Liver (tissue), 9 donors: ENCODE results near the gene SCRN1. TPM values are rescaled to one million over a fixed set of nuclear protein-coding genes. Genes with fewer than 3 reads are reported as not detected.

Experiments
- DNase-seq: peaks from one replicate; pipeline ENCODE4 v3.0.0-alpha.2; 2017; ENCODE audit warnings: low spot score
- H3K27ac ChIP-seq, 2 donors: one replicate each; pipeline ENCODE4 v1.7.0; 2013; ENCODE audit warnings: inconsistent platforms in 2 of 2, low read length in 2 of 2, control low read depth in 1 of 2, low read depth in 1 of 2, mild to moderate bottlenecking in 1 of 2
- H3K27me3 ChIP-seq, 4 donors: one replicate each; pipeline versions ENCODE4 v1.6.1 to v1.7.0; 2013; ENCODE audit warnings: low read length in 3 of 4, inconsistent platforms in 1 of 4, mild to moderate bottlenecking in 1 of 4, moderate library complexity in 1 of 4; ENCODE audit not compliant: control insufficient read depth in 4 of 4, insufficient read depth in 4 of 4
- H3K36me3 ChIP-seq, 4 donors: one replicate each; pipeline versions ENCODE4 v1.6.1 to v1.7.0; 2013; ENCODE audit warnings: low read length in 3 of 4, mild to moderate bottlenecking in 3 of 4, low read depth in 1 of 4, moderate library complexity in 1 of 4; ENCODE audit not compliant: control insufficient read depth in 4 of 4, insufficient read depth in 3 of 4
- H3K4me1 ChIP-seq, 4 donors: one replicate each; pipeline versions ENCODE4 v1.6.1 to v1.7.0; 2013; ENCODE audit warnings: low read length in 3 of 4, mild to moderate bottlenecking in 3 of 4, moderate library complexity in 1 of 4; ENCODE audit not compliant: control insufficient read depth in 4 of 4, insufficient read depth in 4 of 4
- H3K4me3 ChIP-seq, 3 donors: one replicate each; pipeline versions ENCODE4 v1.6.1 to v1.7.0; 2013; ENCODE audit warnings: low read length in 3 of 3, control low read depth in 1 of 3, low read depth in 1 of 3, mild to moderate bottlenecking in 1 of 3
- H3K9ac ChIP-seq, 2 donors: one replicate each; pipeline ENCODE4 v1.7.0; 2013; ENCODE audit warnings: low read length in 2 of 2, mild to moderate bottlenecking in 2 of 2, moderate library complexity in 2 of 2, control low read depth in 1 of 2, low read depth in 1 of 2
- H3K9me3 ChIP-seq, 4 donors: one replicate each; pipeline versions ENCODE4 v1.6.1 to v1.7.0; 2013; ENCODE audit warnings: low read length in 3 of 4; ENCODE audit not compliant: control insufficient read depth in 4 of 4
- ATF3 ChIP-seq: IDR thresholded peaks from 2 replicates; pipeline ENCODE4 v1.6.1; 2016; ENCODE audit warnings: antibody characterized with exemption
- CTCF ChIP-seq: fragments of 150-350 bp; IDR thresholded peaks from 2 replicates; pipeline ENCODE4 v1.5.1; 2017; ENCODE audit warnings: improper control_type of control experiment, low read depth, low read length; ENCODE audit not compliant: missing input control
- EGR1 ChIP-seq, 2 donors: IDR thresholded peaks; 2 replicates each; pipeline ENCODE4 v1.6.1; 2016 to 2018; ENCODE audit warnings: antibody characterized with exemption in 2 of 2, low read depth in 2 of 2
- FOXA1 ChIP-seq: IDR thresholded peaks from 2 replicates; pipeline ENCODE4 v1.6.1; 2016; ENCODE audit warnings: antibody characterized with exemption
- FOXA2 ChIP-seq: IDR thresholded peaks from 2 replicates; pipeline ENCODE4 v1.6.1; 2016; ENCODE audit warnings: antibody characterized with exemption
- GABPA ChIP-seq, 2 donors: IDR thresholded peaks in 1 of 2; conservative IDR thresholded peaks in 1 of 2; 2 replicates each; pipeline ENCODE4 v1.6.1; 2016; ENCODE audit warnings: antibody characterized with exemption in 2 of 2, mild to moderate bottlenecking in 1 of 2, moderate library complexity in 1 of 2
- HNF4A ChIP-seq, 2 donors: conservative IDR thresholded peaks; 2 replicates each; pipeline ENCODE4 v1.6.1; 2016; ENCODE audit warnings: antibody characterized with exemption in 2 of 2, mild to moderate bottlenecking in 2 of 2
- HNF4G ChIP-seq: IDR thresholded peaks from 2 replicates; pipeline ENCODE4 v1.6.1; 2016; ENCODE audit warnings: antibody characterized with exemption
- JUND ChIP-seq, 2 donors: IDR thresholded peaks; 2 replicates each; pipeline ENCODE4 v1.6.1; 2016; ENCODE audit warnings: antibody characterized with exemption in 2 of 2
- NR2F2 ChIP-seq: IDR thresholded peaks from 2 replicates; pipeline ENCODE4 v1.6.1; 2016; ENCODE audit warnings: antibody characterized with exemption
- RAD21 ChIP-seq, 2 donors: IDR thresholded peaks; 2 replicates each; pipeline ENCODE4 v1.6.1; 2016; ENCODE audit warnings: antibody characterized with exemption in 2 of 2, mild to moderate bottlenecking in 2 of 2
- REST ChIP-seq: IDR thresholded peaks from 2 replicates; pipeline ENCODE4 v1.6.1; 2016; ENCODE audit warnings: antibody characterized with exemption, mild to moderate bottlenecking
- SP1 ChIP-seq: IDR thresholded peaks from 2 replicates; pipeline ENCODE4 v1.6.1; 2018; ENCODE audit warnings: antibody characterized with exemption, mild to moderate bottlenecking
- TAF1 ChIP-seq: conservative IDR thresholded peaks from 2 replicates; pipeline ENCODE4 v1.6.1; 2016; ENCODE audit warnings: antibody characterized with exemption, mild to moderate bottlenecking
- YY1 ChIP-seq: IDR thresholded peaks from 2 replicates; pipeline ENCODE4 v1.6.1; 2016; ENCODE audit warnings: antibody characterized with exemption, mild to moderate bottlenecking
- ZBTB33 ChIP-seq: IDR thresholded peaks from 2 replicates; pipeline ENCODE4 v1.6.1; 2016; ENCODE audit warnings: antibody characterized with exemption
- WGBS: extraction: QIAGEN DNeasy Blood & Tissue Kit; methylation state at CpG from one replicate; pipeline ENCODE4 v1.1.7; 2013; 5-methylcytosine and 5-hydroxymethylcytosine counted together
- polyA plus RNA-seq, 2 donors: library from polyadenylated mRNA; stranded (reverse) in 1 of 2; unstranded in 1 of 2; fragments of 200-250 nt in 1 of 2; fragments of >200 nt in 1 of 2; fragmentation: Nextera tagmentation in 1 of 2; extraction: Ambion mirVana in 1 of 2; gene quantifications; one replicate each; pipeline versions ENCODE4 v1.2.1 to v1.2.3, GENCODE V29; 2013 to 2015
- total RNA-seq, 2 donors: library from RNA; depleted of rRNA; stranded (reverse); fragments of >200 nt; gene quantifications; one replicate each; pipeline ENCODE4 v1.2.3, GENCODE V29; 2014
- donor health status: healthy.
- donor health status: healthy.
- donor health status: healthy.
- donor health status: healthy.
- donor health status: healthy.

Gene SCRN1
- total and polyA plus RNA-seq, 4 donors, result 1.1 to 4.1 (median 2.0) TPM

- no peak for TF ChIP-seq HNF4G
- no peaks in the 10 kb centered on the region for H3K36me3 ChIP-seq
These were observed 75.4 kb downstream of the SCRN1 start for GRCh38 chr7:29914180-29914579.

GRCh38 chr7:29906200-29907022 lies 83.2 kb downstream of the SCRN1 start:
- no peak for TF ChIP-seq GABPA (IDR thresholded peaks at IDR 0.05 in 1 of 2, conservative IDR thresholded peaks at IDR 0.05 in 1 of 2)
- TF ChIP-seq EGR1 (IDR thresholded peaks at IDR 0.05; ENCODE audit: low read depth in 2 of 2), result no peak
- TF ChIP-seq JUND (IDR thresholded peaks at IDR 0.05), result no peak
- no peak for TF ChIP-seq ATF3
- TF ChIP-seq FOXA1, result no peak
- no peak for TF ChIP-seq SP1
- TF ChIP-seq NR2F2, result no peak
- TF ChIP-seq REST, result no peak
- TF ChIP-seq HNF4A (conservative IDR thresholded peaks at IDR 0.05), result no peak
- no peak for TF ChIP-seq FOXA2
- TF ChIP-seq HNF4G, result no peak
- TF ChIP-seq YY1, result no peak
- no peak for TF ChIP-seq TAF1
- TF ChIP-seq RAD21 (IDR thresholded peaks at IDR 0.05), result no peak
- 80% methylated on average over 3 of the region's 3 CpGs for WGBS

More at GRCh38 chr7:29914180-29914579, 75.4 kb downstream of the SCRN1 start:
- Histone ChIP-seq H3K27ac (no peak overlapping the region), H3K27me3 (no peaks in the 10 kb centered on the region), H3K4me1 (no peaks in the 10 kb centered on the region), H3K9me3 (no peaks in the 10 kb centered on the region), H3K4me3 (no peak overlapping the region), H3K9ac (no peak overlapping the region)
- no peak for DNase-seq
- WGBS, result 77% methylated on average over 4 of the region's 4 CpGs

GRCh38 chr7:29900745-29901144 lies 88.9 kb downstream of the SCRN1 start:
- Histone ChIP-seq H3K4me3 (no peak overlapping the region), H3K27ac (no peak overlapping the region), H3K9me3 (peaks cover 2 to 8% (median 2%) of the 10 kb centered on the region in 4 donors), H3K27me3 (peaks cover 0 to 3% (median 0%) of the 10 kb centered on the region in 4 donors), H3K4me1 (no peaks in the 10 kb centered on the region), H3K36me3 (no peaks in the 10 kb centered on the region), H3K9ac (no peak overlapping the region)
- 53% methylated on average over 1 of the region's 1 CpG for WGBS
- no peak for DNase-seq
- TF ChIP-seq TAF1 (no peak), FOXA2 (no peak), ZBTB33 (no peak), EGR1 (IDR thresholded peaks at IDR 0.05; ENCODE audit: low read depth in 2 of 2) (no peak), REST (no peak), SP1 (no peak), CTCF (no peak), FOXA1 (no peak)

More at GRCh38 chr7:29906200-29907022, 83.2 kb downstream of the SCRN1 start:
- Histone ChIP-seq H3K36me3 (no peaks in the 10 kb centered on the region), H3K9me3 (peaks cover 1 to 10% (median 7%) of the 10 kb centered on the region in 4 donors), H3K9ac (no peak overlapping the region), H3K27me3 (no peaks in the 10 kb centered on the region), H3K4me3 (no peak overlapping the region), H3K27ac (no peak overlapping the region), H3K4me1 (no peaks in the 10 kb centered on the region)
- no peak for DNase-seq
